ELR (cell line): ENCODE measurements around the gene POP4.
"Not testable (repeated sequence)": the region's sequence is repeated elsewhere in the genome, so short reads cannot be mapped to it uniquely, and the experiment has no call there.

Source experiments
- DNase-seq: peaks from one replicate; pipeline ENCODE4 v3.0.0-alpha.2; 2015; ENCODE audit warnings: low read depth

POP4 gene

GRCh38 chr19:29610574-29611271, 4.6 kb downstream of the POP4 start:
- DNase-seq: peak; percentile 79

GRCh38 chr19:29612121-29612520, 6.0 kb downstream of the POP4 start:
- DNase-seq: no peak

GRCh38 chr19:29612801-29613595, 6.9 kb downstream of the POP4 start:
- DNase-seq: no peak

- no peak for DNase-seq
Measured at GRCh38 chr19:29614046-29614445, 8.0 kb downstream of the POP4 start.

GRCh38 chr19:29614780-29615179, 8.7 kb downstream of the POP4 start:
- no peak for DNase-seq

GRCh38 chr19:29615891-29616425, 9.9 kb downstream of the POP4 start:
- no peak for DNase-seq

- DNase-seq: no peak
Measured at GRCh38 chr19:29616541-29616940, 10.5 kb downstream of the POP4 start.

GRCh38 chr19:29617366-29618266, 11.5 kb downstream of the POP4 start:
- no peak for DNase-seq

- DNase-seq: no peak
Measured at GRCh38 chr19:29618434-29618833, 12.4 kb downstream of the POP4 start.

- DNase-seq: no peak
Measured at GRCh38 chr19:29618871-29619270, 12.8 kb downstream of the POP4 start.

- no peak for DNase-seq
Measured at GRCh38 chr19:29620931-29621351, 14.9 kb downstream of the POP4 start.

- no peak for DNase-seq
Measured at GRCh38 chr19:29622166-29623070, 16.3 kb downstream of the POP4 start.

- DNase-seq: no peak
Measured at GRCh38 chr19:29623726-29624488, 17.8 kb downstream of the POP4 start.

- DNase-seq: peak; percentile 18
Measured at GRCh38 chr19:29624489-29625185, 18.6 kb downstream of the POP4 start.

- no peak for DNase-seq
Measured at GRCh38 chr19:29625186-29625651, 19.1 kb downstream of the POP4 start.

GRCh38 chr19:29626386-29626785, 20.3 kb downstream of the POP4 start:
- no peak for DNase-seq

GRCh38 chr19:29626832-29627231, 20.7 kb downstream of the POP4 start:
- DNase-seq: not testable (repeated sequence)

- no peak for DNase-seq
Measured at GRCh38 chr19:29628661-29629385, 22.7 kb downstream of the POP4 start.
